IPS-18c (cell line): ENCODE results near the gene SYNJ1.
"Not testable (repeated sequence)": the region's sequence is repeated elsewhere in the genome, so short reads cannot be mapped to it uniquely, and the experiment has no call there.

Source experiments
- H3K4me3 ChIP-seq: 2 replicates; pipeline ENCODE4 v1.7.0; 2013; ENCODE audit warnings: low read depth, mild to moderate bottlenecking, low read length, moderate library complexity; ENCODE audit not compliant: insufficient read depth
- H3K9me3 ChIP-seq: one replicate; pipeline ENCODE4 v1.6.1; 2013; ENCODE audit warnings: mild to moderate bottlenecking, low read length, moderate library complexity; ENCODE audit not compliant: control insufficient read depth, insufficient read depth

Gene SYNJ1

GRCh38 chr21:32661026-32661782, 66.6 kb downstream of the SYNJ1 start:
- not testable (repeated sequence) for H3K4me3 ChIP-seq, H3K9me3 ChIP-seq

DNA sequence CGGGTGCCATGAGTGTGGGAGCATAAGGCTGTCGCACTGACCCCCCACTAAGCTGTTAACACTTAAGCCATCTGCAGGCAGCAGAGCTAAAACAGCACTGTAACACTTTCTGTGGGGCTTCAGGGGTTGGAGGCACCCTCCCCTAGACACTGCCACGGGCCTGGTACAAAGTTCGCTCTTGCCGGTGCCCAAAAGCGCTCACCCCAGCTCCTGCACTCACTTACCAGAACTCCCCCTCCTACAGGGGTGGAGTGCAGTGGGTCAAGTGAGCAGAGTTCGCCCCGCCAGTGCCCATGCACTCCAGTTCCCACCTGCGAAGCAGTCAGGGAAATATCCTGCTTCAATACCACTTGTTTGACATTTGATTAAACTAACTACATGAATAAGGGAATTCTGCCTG, 69.3 kb downstream of the SYNJ1 start:
- no peaks in the 10 kb centered on the region for H3K9me3 ChIP-seq
- no peak overlapping the region for H3K4me3 ChIP-seq

GRCh38 chr21:32653326-32653901, 74.4 kb downstream of the SYNJ1 start:
- H3K4me3 ChIP-seq: no peak overlapping the region
- H3K9me3 ChIP-seq: no peaks in the 10 kb centered on the region

DNA sequence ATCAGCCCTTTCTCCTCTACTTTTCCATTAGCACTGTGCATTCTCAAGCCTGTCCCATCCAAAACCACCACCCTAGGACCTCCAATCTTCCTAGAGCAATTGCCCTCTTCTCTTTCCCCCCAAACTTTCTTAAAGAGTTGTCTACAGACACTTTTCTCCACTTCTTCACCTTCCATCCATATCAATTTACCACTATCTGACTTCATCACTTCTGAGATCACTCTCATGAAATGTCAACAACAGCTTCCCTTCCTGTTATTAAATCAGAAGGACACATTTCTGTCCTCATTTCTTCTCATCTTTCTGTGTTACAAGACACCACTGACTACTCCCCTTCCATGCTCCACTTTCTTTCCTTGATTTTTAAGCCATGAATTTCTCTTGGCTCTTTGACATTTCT, 79.6 kb downstream of the SYNJ1 start:
- H3K9me3 ChIP-seq: no peaks in the 10 kb centered on the region
- no peak overlapping the region for H3K4me3 ChIP-seq

DNA sequence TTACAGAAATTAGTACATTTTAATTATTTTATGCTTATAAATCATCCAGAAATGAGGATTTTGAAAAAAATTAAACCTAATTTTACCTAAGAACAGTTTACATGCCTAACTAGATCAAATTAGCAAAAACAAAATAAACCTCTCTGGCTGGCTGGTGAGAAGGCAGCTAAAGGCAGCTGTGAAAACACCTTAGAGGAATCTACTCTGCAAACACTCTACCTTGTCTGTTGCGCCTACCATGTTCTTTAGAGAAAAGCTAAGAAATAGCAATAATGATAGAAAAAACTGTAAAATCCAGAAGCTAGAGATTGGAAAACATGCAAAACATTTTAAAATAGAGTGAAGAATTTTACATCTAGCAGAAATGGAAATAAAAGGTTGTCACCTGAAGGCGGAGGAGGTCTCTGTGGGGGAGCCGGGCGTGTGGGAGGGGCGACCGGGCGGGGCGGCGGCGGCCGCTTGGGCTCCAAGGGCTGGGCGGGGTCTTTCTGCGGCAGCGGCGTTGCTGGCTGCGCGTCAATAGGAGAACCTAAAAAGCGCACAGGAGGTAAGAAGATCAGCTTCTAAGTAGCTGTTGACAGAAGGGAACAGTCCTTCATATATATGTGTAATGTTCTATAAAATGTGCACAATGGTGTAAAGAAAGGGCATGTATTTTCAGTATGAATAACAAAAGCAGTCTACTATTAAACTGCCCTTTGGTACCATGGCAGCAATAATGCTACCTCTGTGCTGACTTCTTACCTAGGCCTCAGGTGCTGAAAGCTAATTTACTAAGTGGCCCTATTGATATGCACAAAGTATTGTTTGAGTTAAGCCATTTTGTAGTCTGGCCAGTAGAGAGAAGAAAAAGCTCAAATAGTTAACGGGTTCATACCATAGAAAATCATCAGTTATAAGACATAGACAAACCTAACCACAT, 82.3 kb downstream of the SYNJ1 start:
- Histone ChIP-seq H3K4me3 (no peak overlapping the region; the same call in 1 of the 2 replicates), H3K9me3 (no peaks in the 10 kb centered on the region)

GRCh38 chr21:32641710-32642698, 85.8 kb downstream of the SYNJ1 start:
- H3K9me3 ChIP-seq: no peaks in the 10 kb centered on the region
- H3K4me3 ChIP-seq: no peak overlapping the region

- Histone ChIP-seq H3K9me3 (no peaks in the 10 kb centered on the region), H3K4me3 (no peak overlapping the region)
These were observed 101.1 kb downstream of the SYNJ1 start for GRCh38 chr21:32626621-32627196.

GRCh38 chr21:32618218-32618617, 109.6 kb downstream of the SYNJ1 start:
- not testable (repeated sequence) for H3K4me3 ChIP-seq, H3K9me3 ChIP-seq

GRCh38 chr21:32613436-32614043, 114.3 kb downstream of the SYNJ1 start:
- H3K9me3 ChIP-seq: no peaks in the 10 kb centered on the region
- H3K4me3 ChIP-seq: peak overlapping the region; percentile 80; the same call in 1 of the 2 replicates

DNA sequence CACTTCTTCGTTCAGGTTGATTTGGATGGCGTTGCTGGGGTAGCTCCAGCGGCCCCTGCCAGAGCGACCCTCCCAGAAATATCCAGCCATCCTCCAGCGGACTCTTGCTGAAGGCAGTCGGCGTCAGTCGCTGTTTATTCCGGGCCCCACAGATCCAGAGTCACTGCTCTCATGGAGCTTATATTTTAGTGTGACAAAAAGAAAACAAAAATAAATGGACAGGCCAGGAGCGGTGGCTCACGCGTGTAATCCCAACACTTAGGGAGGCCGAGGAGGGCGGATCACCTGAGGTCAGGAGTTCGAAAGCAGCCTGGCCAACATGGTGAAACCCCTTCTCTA, 114.8 kb downstream of the SYNJ1 start:
- Histone ChIP-seq H3K4me3 (peak overlapping the region; percentile 80), H3K9me3 (no peaks in the 10 kb centered on the region)

DNA sequence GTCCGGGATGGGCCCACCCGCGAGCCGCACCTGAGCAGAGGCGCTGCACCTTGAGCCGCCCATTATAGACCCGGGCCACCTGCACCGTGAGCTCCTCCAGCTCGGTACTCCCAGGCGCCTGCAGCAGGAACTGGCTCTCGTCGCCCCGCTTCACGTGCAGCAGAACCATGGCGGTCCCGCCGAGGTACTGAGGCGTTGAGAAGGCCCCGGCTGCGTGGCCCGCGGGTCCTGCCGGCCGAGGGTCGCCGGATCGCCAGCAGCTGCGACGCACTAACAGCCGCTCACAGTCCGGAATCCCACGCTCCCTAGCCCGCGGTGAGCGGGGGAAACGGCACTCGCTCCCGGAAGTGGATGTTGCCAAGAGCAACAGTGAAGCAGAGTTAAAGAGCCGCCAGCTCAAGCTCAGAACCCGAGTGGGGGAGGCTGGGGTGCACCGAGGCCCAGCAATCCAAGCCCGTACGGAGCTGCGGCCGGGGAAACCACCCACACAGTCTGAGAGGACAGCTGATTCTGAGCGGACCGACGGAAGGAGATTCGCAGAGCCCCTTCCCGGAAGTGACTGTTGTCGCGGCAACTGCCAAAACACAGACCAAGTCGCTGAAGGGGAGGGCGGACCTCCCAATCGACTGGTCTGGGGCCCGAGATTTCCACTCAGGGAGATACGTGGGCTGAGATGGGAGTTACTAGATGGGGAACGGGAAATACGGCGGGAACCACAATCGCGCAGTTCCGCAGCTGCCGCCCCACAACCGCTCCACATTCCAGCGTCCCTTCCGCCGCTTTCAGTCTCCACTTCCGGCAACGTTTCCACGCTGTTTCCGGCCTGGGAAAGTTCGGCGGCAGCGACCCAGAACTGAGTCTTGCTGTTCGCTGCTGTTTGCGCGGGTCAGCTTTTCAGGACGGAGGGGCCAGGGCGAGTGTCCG, 115.5 kb downstream of the SYNJ1 start, which contains the start of gene CFAP298:
Gene CFAP298 (minus strand): TSS at position 303 of the 924 bp plus-strand sequence. CDS start 134 bp downstream, at position 169.
- H3K9me3 ChIP-seq: no peaks in the 10 kb centered on the region
- peak within 1 kb of the TSS; percentile 80 for H3K4me3 ChIP-seq

GRCh38 chr21:32611471-32611997, 116.3 kb downstream of the SYNJ1 start:
- Histone ChIP-seq H3K4me3 (peak overlapping the region; percentile 80), H3K9me3 (no peaks in the 10 kb centered on the region)

DNA sequence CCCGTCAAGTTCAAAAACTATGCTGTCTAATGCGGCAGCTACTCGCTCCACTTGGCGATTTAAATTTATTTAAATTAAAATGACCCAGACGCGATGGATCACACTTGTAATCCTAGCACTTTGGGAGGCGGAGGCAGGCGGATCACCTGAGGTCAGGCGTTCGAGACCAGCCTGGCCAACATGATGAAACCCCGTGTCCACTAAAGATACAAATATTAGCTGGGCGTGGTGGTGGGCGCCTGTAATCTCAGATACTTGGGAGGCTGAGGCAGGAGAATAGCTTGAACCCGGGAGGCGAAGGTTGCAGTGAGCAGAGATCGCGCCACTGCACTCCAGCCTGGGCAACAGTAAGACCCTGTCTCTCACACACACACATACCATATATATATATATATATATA, 116.9 kb downstream of the SYNJ1 start:
- H3K4me3 ChIP-seq: peak overlapping the region; percentile 17; the same call in 1 of the 2 replicates
- H3K9me3 ChIP-seq: not testable (repeated sequence)

GRCh38 chr21:32608851-32609250, 119.0 kb downstream of the SYNJ1 start:
- Histone ChIP-seq H3K4me3 (no peak overlapping the region), H3K9me3 (no peaks in the 10 kb centered on the region)

- H3K4me3 ChIP-seq: no peak overlapping the region
- no peaks in the 10 kb centered on the region for H3K9me3 ChIP-seq
These were observed 122.3 kb downstream of the SYNJ1 start for GRCh38 chr21:32605469-32605868.
